HT1080 (cell line): Measurements from ENCODE around the gene HOOK2. TPM values are rescaled to one million over a fixed set of nuclear protein-coding genes. Genes with fewer than 3 reads are reported as not detected.
A peak's percentile ranks its signal among the peaks of the same experiment; 100 is the strongest.
"Not testable (repeated sequence)": the region's sequence is repeated elsewhere in the genome, so short reads cannot be mapped to it uniquely, and the experiment has no call there.

ENCODE experiments used
- DNase-seq: peaks from one replicate; pipeline ENCODE4 v3.0.0-alpha.2; 2015; ENCODE audit warnings: low read depth
- polyA plus RNA-seq, 2 experiments: library from polyadenylated mRNA; depleted of rRNA; stranded (reverse); fragments of >200 nt; gene quantifications; 2 replicates each; pipeline ENCODE4 v1.2.3, GENCODE V29; 2015
- total RNA-seq: library from RNA; depleted of rRNA; stranded (reverse); fragments of >200 nt; shearing (Covaris generic); gene quantifications from 2 replicates; pipeline ENCODE4 v1.2.3, GENCODE V29; 2014; rRNA removed

Gene HOOK2, protein sequence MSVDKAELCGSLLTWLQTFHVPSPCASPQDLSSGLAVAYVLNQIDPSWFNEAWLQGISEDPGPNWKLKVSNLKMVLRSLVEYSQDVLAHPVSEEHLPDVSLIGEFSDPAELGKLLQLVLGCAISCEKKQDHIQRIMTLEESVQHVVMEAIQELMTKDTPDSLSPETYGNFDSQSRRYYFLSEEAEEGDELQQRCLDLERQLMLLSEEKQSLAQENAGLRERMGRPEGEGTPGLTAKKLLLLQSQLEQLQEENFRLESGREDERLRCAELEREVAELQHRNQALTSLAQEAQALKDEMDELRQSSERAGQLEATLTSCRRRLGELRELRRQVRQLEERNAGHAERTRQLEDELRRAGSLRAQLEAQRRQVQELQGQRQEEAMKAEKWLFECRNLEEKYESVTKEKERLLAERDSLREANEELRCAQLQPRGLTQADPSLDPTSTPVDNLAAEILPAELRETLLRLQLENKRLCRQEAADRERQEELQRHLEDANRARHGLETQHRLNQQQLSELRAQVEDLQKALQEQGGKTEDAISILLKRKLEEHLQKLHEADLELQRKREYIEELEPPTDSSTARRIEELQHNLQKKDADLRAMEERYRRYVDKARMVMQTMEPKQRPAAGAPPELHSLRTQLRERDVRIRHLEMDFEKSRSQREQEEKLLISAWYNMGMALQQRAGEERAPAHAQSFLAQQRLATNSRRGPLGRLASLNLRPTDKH
- 4.7 and 6.9 TPM in 2 replicates for total RNA-seq
- 3.0 and 4.1 TPM in 2 replicates for polyA plus RNA-seq (2015; cell fraction: cytosol; rRNA removed)
- polyA plus RNA-seq (2015; cell fraction: nucleus; rRNA removed): 19.2 and 34.5 TPM in 2 replicates

DNA sequence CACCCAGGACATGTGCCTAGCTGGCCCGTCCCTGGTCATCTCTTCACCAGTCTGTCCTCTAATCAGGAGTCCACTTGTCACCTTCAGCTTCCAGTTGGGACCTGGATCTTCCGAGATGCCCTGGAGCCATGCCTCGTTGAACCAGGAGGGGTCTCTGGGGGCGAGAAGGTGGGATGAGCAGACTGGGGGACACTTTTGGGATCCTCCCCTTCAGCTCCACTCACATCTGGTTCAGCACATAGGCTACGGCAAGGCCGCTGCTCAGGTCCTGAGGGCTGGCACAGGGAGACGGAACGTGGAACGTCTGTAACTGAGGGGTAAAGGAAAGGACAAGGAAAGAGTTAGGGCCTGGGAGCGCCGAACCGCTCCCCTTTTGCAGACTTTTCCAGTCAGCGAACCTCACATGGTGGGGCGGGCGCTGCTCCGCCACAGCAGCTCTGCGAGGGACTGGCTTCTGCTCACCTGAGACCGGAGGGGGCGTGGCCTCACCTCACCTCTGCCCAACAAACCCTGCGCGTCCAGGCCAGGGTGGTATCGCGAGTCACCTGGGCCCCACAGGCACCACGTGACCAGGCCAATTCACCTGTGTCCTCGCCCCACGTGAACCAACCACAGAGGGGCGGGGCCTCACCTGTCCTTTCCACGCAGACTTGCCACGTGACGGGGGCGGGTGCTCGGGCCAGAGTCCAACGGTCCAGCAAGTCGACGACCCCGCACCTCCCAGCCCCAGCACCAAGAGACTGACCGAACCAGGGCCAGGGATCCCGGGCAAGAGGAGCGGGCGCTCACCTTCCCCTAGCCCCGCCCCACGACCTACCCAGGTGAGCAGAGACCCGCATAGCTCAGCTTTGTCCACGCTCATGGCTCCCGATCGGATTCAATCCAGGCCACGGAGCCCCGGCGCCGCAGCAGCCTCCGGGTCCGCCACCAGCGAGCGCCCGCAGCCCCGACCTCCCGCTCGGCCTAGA is at the start of gene HOOK2:
Gene HOOK2 (minus strand): TSS at position 965 of the 968 bp plus-strand sequence. CDS start 103 bp downstream, at position 862.
- no peak for DNase-seq

DNA sequence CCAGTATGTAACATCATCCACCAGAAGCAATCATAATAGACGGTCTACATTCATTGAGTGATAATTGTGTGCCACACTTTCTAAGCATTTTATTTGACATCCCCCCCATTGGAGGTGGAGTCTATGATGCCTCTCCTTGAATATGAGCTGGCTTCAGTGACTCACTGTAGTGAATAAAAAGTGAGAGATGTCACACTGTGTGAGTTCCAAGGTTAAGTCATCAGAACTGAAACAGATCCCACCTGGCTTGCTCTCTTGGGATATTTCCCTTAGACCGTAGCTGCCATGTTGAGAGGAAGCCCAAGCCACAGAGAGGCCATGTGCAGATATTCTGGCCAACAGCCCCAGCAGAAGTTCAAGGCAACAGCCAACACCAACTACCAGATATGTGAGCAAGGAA is 46.4 kb upstream of the HOOK2 start:
- DNase-seq: peak; percentile 56

DNA sequence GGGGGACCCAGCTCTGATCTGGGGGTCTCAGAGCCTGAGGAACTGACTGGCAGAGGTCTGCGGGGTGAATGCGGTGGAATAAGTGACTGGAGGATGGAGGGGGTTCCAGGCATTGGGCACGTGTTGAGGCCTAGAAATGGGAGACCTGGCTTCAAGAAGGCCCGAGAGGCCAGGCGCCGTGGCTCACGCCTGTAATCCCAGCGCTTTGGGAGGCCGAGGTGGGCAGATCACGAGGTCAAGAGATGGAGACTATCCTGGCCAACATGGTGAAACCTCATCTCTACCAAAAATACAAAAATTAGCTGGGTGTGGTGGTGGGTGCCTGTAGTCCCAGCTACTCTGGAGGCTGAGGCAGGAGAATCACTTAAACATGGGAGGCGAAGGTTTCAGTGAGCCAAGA is 42.5 kb upstream of the HOOK2 start:
- not testable (repeated sequence) for DNase-seq

DNA sequence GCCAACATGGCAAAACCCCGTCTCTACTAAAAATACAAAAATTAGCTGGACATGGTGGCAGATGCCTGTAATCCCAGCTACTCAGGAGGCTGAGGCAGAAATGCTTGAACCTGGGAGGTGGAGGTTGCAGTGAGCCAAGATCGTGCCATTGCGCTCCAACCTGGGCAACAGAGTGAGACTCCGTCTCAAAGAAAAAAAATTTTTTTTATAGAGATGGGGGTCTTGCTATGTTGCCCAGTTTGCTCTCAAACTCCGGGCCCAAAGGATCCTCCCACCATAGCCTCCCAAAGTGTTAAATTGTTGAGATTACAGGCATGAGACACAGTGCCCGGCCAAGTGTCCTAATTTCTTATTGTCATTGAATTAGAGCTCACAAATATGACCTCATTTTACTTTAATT is 41.8 kb upstream of the HOOK2 start:
- DNase-seq: not testable (repeated sequence)

DNA sequence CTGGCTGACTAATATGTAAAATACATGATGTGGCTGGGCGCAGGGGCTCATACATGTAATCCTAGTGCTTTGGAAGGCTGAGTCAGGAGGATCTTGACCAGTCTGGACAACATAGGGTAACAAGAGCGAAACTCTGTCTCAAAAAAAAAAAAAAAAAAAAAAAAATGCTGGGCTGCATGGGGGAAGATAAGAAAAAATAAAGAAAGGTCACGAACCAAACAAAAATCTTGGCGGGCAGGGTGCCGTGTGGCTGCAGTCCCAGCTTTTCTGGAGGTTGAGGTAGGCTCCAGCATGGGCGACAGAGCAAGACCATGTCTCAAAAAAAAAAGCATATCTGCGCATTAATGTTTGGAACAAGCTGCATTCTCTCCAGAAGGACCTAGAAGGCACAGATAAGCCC is 39.7 kb upstream of the HOOK2 start:
- no peak for DNase-seq

DNA sequence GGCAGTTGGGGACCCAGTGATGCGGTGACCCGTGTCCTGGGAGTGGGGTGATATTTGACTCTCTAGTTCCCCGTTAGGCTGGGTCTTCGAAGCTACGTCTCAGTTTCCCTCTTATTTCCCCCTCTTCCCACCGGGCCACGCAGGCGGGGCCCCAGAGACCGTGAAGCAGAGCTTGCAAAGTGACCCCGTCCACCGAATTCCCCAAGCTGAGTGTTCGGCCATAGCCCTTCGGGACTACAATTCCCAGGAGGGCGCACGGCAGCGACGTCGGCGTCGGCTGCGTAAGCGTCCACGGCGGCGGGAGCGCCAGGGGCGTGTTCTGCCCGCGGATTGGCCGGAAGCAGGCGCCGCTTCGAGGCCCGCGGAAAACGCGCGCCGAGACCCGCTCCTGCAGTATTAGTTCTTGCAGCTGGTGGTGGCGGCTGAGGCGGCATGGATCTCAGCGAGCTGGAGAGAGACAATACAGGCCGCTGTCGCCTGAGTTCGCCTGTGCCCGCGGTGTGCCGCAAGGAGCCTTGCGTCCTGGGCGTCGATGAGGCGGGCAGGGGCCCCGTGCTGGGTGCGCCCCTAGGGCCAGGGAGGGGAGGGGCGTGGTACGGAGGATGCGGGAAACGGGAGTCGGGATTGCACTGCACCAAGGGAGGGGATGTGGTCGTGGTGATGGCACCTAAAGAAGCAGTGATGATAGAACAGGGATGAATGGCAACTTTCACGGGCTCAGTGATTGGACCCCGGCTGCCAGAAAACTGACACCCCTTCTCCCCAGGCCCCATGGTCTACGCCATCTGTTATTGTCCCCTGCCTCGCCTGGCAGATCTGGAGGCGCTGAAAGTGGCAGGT is 31.1 kb upstream of the HOOK2 start, which contains the start of gene RNASEH2A:
Gene RNASEH2A (plus strand): TSS at position 343 of the 840 bp plus-strand sequence. CDS start 90 bp downstream, at position 433.
- DNase-seq: peak; percentile 86

DNA sequence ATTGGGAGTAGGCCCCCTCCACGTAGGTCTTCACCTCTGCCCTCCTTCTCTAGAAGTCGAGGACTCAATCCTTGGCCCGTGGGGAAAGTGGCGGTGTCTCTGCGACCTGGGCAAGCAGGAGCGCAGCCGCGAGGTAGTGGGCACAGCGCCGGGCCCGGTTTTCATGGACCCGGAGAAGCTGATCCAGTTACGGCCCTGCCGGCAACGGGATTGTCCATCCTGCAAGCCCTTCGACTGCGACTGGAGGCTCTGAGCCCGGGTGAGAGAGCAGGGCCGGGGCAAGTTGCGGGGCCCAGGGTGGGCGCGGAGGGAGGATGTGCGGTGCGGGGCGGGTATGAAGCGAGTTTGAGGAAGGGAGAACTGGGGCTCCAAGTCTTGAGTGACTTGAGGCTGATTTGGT is 28.7 kb upstream of the HOOK2 start:
- DNase-seq: no peak

DNA sequence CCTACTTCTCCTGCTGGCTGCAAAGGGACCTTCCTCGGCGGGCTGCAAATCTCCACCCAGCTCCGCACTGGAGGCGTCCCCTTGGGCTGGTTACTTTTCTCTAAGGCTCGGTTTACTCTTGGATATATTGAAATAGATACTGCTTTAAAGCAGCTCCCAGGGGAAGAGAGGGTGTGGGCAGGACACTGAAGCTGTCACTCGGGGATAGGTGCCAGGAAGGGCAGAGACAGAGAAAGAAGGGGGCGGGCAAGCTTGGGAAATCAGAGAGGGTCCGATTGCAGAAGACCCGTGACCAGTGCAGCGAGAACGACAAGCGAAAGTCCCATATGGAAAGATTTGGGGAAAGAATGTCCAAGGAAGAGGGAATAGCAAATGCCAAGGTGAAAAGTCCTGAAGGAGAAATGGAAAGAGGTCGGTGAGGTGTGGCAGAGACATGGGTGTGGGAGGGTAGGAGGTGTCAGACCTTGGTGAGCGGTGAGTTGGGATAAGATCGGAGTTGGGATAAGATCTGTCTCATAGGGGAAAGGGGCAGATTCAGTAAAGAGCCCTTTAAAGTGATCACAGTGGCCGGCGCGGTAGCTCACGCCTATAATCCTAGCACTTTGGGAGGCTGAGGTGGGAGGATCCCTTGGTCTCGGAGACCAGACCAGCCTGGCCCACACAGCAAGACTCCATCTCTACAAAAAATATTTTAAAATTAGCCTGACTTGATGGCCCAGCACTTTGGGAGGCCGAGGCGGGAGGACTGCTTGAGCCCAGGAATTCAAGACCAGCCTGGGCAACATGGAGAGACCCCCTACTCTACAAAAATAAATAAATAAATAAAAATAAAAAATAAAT is 27.1 kb upstream of the HOOK2 start:
- DNase-seq: no peak

DNA sequence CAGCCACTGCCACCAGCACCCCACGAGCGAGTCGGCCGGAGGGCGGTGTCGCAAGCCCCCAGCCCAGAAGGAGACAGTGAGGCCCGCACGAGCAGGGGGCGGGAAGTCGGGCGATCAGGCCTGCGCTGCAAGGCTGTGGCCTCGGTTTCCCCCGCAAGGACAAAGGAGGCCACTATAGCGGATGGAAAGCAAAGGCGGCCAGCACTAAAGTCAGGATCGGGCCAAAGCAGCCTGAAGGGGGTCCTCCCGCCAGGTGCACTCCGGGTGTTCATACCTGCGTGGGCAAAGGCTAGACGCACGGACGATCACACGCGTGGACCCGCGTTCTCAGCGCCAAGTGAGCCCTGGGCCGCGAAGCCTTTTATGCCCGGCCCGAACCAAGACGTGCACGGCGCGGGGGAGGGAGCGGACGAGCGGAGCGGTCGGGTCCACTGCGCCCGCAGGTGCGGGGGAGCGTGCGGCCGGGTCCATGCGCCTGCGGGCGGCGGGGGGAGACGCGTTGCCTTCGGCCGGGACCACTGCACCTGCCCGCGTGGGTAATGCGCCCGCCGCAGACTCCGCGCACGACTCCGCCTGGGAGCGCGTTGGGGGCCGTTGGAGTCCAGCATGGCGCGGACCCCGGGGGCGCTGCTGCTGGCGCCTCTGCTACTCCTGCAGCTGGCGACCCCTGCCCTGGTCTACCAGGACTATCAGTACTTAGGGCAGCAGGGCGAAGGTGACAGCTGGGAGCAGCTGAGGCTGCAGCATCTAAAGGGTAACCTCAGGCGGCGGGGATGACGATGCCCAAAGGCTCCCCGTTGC is 26.3 kb upstream of the HOOK2 start, which contains the start of the genes PRDX2 and THSD8:
Gene PRDX2 (minus strand): TSS at position 335 of the 801 bp plus-strand sequence. CDS start 539 bp downstream, outside the sequence.
Gene THSD8 (plus strand): TSS at position 604 of the 801 bp plus-strand sequence. CDS start 3 bp downstream, at position 607.
- no peak for DNase-seq

DNA sequence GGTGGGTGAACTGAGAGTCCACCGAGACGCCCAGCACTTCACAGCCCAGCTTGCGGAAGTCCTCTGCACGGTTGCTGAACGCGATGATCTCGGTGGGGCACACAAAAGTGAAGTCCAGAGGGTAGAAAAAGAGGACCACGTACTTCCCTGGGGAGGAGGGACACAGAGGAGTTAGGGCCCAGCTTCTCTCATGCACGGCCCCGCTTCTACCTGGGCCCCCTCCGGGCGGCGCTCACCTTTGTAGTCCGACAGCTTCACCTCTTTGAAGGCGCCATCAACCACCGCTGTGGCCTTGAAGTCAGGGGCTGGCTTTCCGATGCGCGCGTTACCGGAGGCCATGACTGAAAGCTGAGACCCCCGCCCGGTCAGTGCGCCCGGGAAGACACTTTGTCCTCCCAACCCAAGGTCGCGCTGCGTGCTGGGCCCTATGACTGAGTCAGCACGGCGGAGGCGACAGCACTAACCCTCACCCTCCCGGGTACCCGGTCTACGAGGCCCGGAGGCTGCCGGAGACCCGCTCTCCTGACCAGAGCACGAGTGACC is 25.6 kb upstream of the HOOK2 start:
- DNase-seq: no peak

DNA sequence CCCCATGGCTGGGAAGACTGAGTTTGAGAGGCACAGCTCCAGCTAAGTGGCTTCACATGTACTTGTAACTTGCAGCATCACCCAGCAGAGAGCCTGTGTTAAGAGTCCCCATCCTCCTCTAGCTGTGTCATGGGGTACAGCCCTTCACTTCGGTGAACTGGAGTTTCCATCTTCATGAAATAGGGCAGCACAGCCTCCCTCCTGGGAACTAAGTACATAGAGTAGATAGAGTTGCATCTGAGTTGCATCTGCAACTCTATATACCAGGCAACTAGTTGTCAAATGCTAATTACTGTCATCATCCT is 25.1 kb upstream of the HOOK2 start:
- DNase-seq: no peak

DNA sequence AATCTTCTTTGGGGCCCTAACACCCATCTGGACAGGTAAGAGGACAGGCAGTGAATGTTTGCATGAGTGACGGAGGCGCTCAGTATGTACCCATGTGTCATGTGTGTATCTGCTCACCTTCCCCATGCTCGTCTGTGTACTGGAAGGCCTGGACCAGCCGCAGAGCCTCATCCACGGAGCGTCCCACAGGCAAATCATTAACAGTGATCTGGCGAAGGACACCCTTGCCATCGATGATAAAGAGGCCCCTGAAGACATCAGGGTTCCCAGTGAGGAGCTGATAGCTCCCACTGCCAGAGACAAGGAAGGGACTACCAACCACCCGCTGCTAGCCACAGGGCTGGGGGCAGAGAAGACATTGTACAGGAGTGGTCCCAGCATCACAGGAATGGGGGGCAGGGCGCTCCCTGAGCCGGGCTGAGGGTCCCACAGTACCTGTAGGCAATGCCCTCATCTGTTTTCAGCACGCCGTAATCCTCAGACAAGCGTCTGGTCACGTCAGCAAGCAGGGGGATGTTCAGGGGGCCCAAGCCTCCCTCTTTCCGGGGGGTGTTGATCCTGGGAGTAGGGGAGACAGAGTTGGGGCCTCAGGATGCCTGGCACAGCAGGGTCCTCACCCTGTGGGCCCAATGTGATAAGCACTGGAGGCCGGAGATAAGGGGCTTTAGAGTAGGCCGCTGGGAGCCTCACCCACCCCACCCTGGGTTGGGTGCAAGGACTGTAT is 24.6 kb upstream of the HOOK2 start:
- DNase-seq: no peak

DNA sequence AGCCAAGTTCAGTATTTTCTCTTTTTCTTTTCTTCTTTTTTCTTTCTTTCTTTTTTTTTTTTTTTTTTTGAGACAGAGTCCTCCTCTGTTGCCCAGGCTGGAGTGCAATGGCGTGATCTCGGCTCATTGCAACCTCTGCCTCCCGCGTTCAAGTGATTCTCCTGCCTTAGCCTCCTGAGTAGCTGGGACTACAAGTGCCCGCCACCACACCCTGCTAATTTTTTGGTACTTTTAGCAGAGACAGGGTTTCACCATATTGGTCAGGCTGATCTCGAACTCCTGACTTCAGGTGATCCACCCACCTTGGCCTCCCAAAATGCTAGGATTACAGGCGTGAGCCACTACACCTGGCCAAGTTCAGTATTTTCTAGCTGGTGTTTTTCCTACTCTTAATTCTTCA is 22.3 kb upstream of the HOOK2 start:
- DNase-seq: not testable (repeated sequence)

DNA sequence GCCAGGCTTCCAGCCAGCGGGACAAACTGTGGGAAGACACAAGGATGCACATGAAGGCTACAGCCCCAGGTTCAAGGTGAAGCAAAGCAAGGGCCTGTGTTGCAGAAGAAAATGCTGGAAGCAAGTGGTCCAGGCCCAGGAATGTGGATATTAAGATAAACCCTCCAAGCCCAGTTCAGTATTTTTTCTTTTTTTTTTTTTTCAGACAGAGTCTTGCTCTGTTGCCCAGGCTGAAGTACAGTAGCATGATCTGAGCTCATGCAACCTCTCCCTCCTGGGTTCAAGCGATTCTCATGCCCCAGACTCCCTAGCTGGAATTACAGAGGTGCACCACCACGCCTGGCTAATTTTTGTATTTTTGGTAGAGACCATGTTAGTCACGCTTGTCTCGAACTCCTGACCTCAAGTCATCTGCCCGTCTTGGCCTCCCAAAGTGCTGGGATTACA is 21.8 kb upstream of the HOOK2 start:
- no peak for DNase-seq

DNA sequence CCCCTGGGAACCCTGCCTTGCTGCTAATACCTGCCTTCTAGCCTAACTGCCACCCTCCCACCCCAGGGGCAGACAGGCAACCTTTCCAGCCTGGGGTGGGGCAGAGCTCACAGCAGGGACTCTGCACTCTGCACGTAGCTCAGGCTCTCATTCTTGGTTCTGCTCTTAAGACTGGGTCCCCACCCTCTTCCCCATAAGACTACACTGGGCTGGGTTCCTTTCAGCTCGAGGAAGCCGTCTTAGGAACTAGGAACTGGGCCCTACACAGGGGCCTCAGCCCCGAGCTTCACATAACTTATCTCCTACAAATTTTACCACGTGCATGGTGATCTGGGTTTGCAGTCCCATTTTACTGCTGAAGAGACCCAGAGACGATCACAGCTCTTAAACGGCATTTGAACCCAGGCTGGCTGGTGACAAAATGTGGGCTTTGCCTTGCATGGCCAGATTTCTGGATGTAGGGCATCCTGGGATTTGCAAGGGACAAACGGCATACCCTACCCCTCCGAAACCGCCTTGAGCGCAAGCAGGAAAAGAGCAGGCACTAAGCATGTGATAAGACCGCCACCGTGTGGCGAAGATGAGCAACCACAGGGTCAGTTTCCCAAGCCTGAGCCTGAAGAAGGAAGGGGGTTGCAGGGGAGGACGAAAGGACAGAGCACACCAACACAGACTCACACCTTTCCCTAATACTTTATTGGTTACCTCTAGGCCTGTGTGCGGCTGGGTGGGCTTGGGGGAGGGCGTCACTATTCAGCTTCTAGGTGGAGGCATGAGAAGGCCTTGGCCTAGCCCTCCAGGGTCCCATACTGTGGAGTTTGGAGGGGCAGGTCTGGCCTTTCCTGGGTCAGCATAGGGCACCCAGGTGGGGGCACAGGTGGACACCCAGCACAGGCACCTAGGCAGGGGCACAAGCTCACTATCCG is 21.1 kb upstream of the HOOK2 start:
- peak; percentile 71 for DNase-seq

DNA sequence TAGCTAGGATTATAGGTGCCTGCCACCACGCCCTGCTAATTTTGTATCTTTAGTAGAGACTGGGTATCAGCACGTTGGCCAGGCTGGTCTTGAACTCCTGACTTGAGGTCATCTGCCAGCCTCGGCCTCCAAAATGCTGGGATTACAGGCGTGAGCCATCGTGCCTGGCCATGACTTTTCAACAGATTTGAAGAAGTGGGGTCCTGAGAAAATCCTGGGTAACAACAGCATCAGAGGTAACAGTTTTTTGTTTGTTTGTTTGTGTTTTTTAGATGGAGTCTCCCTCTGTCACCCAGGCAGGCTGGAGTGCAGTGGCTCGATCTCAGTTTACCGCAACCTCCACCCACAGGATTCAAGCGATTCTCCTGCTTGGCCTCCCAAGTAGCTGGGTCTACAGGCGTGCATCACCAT is 19.6 kb upstream of the HOOK2 start:
- no peak for DNase-seq
